RWPE1 (cell line): ENCODE results near the gene TRAM2.

Source experiments
- CTCF ChIA-PET: fragments of 350-600 bp; sonication (Branson Sonifier 250); formaldehyde crosslinking; extraction: SDS; loops from one replicate; lab custom pipeline; 2021; lab: Yijun Ruan, JAX
- POLR2A ChIA-PET: fragments of 400-600 bp; formaldehyde crosslinking; extraction: SDS; loops from one replicate; lab custom pipeline; 2020; ENCODE audit warnings: antibody characterized with exemption; ENCODE audit not compliant: low non-redundant PET; lab: Yijun Ruan, JAX
- DNase-seq: peaks from one replicate; pipeline ENCODE4 v3.0.0; 2012; ENCODE audit warnings: low spot score
- H3K27ac ChIP-seq: fragments of 450-650 bp; 2 replicates; pipeline ENCODE4 v1.5.1; 2017
- TF ChIP-seq, protein P1 (sequence below): fragments of 450-650 bp; conservative IDR thresholded peaks from 2 replicates; pipeline ENCODE4 v1.5.1; 2017; ENCODE audit warnings: low read depth, mild to moderate bottlenecking

Gene TRAM2

DNA sequence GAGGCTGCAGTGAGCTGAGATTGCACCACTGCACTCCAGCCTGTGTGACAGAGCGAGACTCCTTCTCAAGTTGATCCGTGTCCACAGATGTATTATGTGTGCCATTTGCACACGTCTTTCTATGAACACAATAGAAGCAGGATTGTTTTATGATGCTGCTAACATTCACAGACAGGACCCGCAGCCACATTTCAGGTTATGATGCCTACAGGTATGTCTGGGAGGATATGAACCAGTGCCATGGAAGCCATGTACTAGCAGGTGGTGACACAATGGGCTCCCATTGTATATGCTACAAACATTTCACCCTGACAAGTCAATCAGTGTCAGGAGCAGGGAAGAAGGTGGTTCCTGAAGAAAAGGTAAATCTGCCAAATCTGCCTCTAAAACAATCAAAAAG lies 4.3 kb downstream of the TRAM2 start:
- TF ChIP-seq, protein P1, sequence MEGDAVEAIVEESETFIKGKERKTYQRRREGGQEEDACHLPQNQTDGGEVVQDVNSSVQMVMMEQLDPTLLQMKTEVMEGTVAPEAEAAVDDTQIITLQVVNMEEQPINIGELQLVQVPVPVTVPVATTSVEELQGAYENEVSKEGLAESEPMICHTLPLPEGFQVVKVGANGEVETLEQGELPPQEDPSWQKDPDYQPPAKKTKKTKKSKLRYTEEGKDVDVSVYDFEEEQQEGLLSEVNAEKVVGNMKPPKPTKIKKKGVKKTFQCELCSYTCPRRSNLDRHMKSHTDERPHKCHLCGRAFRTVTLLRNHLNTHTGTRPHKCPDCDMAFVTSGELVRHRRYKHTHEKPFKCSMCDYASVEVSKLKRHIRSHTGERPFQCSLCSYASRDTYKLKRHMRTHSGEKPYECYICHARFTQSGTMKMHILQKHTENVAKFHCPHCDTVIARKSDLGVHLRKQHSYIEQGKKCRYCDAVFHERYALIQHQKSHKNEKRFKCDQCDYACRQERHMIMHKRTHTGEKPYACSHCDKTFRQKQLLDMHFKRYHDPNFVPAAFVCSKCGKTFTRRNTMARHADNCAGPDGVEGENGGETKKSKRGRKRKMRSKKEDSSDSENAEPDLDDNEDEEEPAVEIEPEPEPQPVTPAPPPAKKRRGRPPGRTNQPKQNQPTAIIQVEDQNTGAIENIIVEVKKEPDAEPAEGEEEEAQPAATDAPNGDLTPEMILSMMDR, result no peak
- CTCF ChIA-PET, result no interaction called here
- DNase-seq, result no peak
- POLR2A ChIA-PET, result no interaction called here
- H3K27ac ChIP-seq, result no peak overlapping the region

DNA sequence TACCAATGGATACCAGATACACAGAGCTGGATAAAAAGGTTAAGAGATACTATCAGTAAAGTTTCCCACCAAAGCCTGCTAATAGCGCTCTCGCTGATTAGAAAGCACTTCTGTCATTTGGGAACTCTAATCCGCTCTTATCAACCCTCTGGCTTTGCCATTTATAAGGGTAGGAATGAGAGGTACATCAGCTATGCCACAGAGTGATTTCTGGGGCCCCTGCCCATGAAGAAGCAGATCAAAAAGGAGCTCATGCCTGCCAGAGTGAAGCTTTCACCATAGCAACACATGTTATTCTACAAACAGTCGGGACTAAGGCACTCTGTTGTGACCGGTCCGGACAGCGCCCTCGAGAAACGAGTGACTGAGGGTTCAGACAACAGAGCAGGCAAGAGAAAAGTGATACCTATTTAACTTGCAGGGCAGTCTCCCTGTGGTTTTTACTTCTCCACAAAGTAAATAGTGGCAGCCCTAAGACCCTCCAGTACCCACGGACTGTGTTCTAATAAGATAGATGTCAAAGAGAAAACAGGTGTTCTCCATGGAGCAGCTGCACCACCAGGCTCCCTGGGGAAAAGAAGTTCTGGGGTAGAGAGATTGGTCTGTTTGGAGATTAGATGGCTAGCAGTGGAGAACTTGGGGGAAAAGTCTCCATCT lies 5.6 kb downstream of the TRAM2 start:
- ChIA-PET CTCF (interaction anchor here (1.0 kb wide), 1 partner anchor 19 kb away, joined by 3 read pairs; no protein-coding TSS in a partner anchor), POLR2A (no interaction called here)
- no peak overlapping the region for H3K27ac ChIP-seq
- TF ChIP-seq, protein P1, result no peak
- no peak for DNase-seq

DNA sequence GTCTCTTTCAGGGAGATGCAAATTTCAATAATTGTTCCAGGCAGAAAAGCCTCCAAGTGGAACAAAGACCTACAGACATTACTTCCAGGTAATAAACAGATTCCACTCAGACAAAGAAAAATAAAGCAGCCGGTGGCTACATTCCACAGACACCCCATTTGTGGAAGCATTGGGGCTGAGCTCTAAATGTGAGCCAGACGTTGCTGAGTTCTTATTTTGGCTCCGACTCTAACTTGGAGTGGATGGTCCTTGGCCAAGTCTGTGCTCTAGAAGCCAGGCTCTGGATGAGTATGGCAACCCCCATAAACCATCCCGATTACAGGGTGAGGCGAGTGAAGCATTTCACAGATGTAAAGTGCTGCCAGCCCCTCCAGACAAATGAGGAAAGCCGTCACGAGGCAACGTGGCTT lies 6.6 kb downstream of the TRAM2 start:
- ChIA-PET POLR2A (no interaction called here), CTCF (interaction anchor here (0.8 to 1.0 kb wide), 2 partner anchors 20 to 152 kb away, joined by 3 to 4 read pairs; no protein-coding TSS in a partner anchor)
- H3K27ac ChIP-seq, result peak overlapping the region; percentile 30; the same call in 1 of the 2 replicates
- no peak for DNase-seq
- TF ChIP-seq, protein P1, result no peak

DNA sequence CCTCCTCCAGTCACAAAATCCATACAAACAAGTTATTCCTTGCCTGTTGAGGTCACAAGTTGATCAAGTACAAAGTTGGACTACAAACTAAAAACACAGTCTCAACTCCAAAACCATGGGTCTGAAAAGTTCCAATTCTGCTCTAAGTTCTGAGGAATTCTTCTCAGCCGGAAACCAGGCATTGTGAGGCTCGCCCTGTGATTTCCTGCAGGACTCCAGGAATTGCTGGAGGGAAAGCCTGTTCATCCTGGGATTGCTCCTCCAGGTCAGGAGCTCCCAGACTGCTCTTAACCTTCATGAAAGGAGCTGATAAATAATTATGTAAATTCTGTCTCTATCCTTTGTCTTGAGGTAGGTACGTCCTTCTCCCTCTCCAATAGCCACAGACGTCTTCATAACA lies 8.5 kb downstream of the TRAM2 start:
- DNase-seq, result no peak
- no peak overlapping the region for H3K27ac ChIP-seq
- TF ChIP-seq, protein P1, result no peak
- CTCF ChIA-PET, result interaction anchor here (0.6 kb wide), 1 partner anchor 30 kb away, joined by 3 read pairs; no protein-coding TSS in a partner anchor
- POLR2A ChIA-PET, result no interaction called here

DNA sequence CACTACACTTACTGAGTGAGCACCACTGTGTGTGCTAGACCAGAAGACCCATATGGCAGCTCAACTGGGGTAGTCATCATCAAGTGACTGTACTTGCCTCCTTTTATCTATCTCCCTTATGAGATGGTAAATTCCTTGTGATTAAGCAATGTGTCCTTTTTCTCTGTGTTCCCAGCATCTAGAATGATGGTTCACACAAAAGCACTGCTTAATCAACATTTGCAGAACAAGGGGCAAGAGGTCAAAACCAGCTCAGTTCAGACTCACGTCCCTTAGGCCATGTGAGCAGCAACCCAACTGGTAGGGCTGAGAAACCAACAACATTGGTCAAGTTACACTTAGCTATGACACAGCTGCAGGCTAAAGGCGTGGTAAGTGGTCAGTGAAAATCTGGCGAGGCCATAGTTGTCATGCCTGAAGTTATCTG lies 10.0 kb downstream of the TRAM2 start:
- H3K27ac ChIP-seq, result no peak overlapping the region
- TF ChIP-seq, protein P1, result no peak
- peak; percentile 41 for DNase-seq
- ChIA-PET CTCF (interaction anchor here (0.6 kb wide), 1 partner anchor 270 kb away, joined by 3 read pairs; no protein-coding TSS in a partner anchor), POLR2A (no interaction called here)

DNA sequence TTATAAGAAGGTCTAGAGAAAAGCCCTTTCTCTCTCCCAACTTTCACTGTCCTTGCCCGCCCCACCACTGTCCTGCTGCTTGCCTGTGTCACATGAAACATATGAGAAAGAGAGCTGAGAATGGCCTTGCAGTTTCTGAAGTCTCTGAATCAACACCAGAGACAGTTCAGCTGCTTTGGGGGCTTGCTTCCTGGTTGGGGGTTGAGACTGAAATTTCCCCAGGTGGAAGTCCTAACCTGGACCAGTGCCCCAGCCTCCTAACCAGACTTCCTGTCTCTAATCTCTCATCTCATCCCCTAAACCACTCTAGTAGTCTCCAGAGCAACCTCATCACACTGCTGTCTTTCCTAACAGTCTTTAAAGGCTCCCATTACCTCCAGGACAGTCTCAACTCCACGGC lies 10.7 kb downstream of the TRAM2 start:
- TF ChIP-seq, protein P1, result no peak
- H3K27ac ChIP-seq, result no peak overlapping the region
- CTCF ChIA-PET, result no interaction called here
- no peak for DNase-seq
- POLR2A ChIA-PET, result no interaction called here
